OCI-LY1 (cell line): Measurements from ENCODE around the gene ST8SIA6.

Experiments used
- H2AFZ ChIP-seq: fragments of 200-600 bp; sonication (generic), shearing (Covaris generic); 2 replicates; pipeline ENCODE4 v1.6.0; 2014; ENCODE audit warnings: antibody characterized with exemption, mild to moderate bottlenecking, low read length
- H3F3A ChIP-seq: fragments of 200-600 bp; sonication (generic), shearing (Covaris generic); 2 replicates; pipeline ENCODE4 v1.6.0; 2014; ENCODE audit warnings: mild to moderate bottlenecking, antibody characterized with exemption, low read length, moderate library complexity; ENCODE audit not compliant: insufficient read depth
- H3K27ac ChIP-seq: fragments of 200-600 bp; sonication (generic); 2 replicates; pipeline ENCODE4 v1.5.1; 2014; ENCODE audit warnings: low read length, mixed run types, mild to moderate bottlenecking, low read depth; ENCODE audit not compliant: poor library complexity, severe bottlenecking
- H3K27me3 ChIP-seq: fragments of 200-600 bp; sonication (generic); 2 replicates; pipeline ENCODE4 v1.6.0; 2014; ENCODE audit warnings: antibody characterized with exemption, mild to moderate bottlenecking, low read length, moderate library complexity; ENCODE audit not compliant: insufficient read depth
- H3K36me3 ChIP-seq: fragments of 200-600 bp; sonication (generic); 2 replicates; pipeline ENCODE4 v1.6.1; 2014; ENCODE audit warnings: mild to moderate bottlenecking, antibody characterized with exemption, low read length, moderate library complexity, mixed read lengths; ENCODE audit not compliant: insufficient read depth
- H3K4me1 ChIP-seq: fragments of 200-600 bp; sonication (generic); 2 replicates; pipeline ENCODE4 v1.5.1; 2014; ENCODE audit warnings: mild to moderate bottlenecking, low read length, moderate library complexity; ENCODE audit not compliant: insufficient read depth, severe bottlenecking
- H3K4me2 ChIP-seq: fragments of 200-600 bp; sonication (generic), shearing (Covaris generic); 2 replicates; pipeline ENCODE4 v1.6.1; 2014; ENCODE audit warnings: low read length
- H3K4me3 ChIP-seq: fragments of 200-600 bp; sonication (generic); 2 replicates; pipeline ENCODE4 v1.5.1; 2014; ENCODE audit warnings: low read length, low read depth, mild to moderate bottlenecking, mixed read lengths; ENCODE audit not compliant: poor library complexity, severe bottlenecking
- H3K79me2 ChIP-seq: fragments of 200-600 bp; shearing (Covaris generic); 2 replicates; pipeline ENCODE4 v1.6.1; 2016; ENCODE audit warnings: mixed run types, low read length, mixed read lengths; ENCODE audit not compliant: insufficient read depth
- H3K9ac ChIP-seq: fragments of 200-600 bp; sonication (generic), shearing (Covaris generic); 2 replicates; pipeline ENCODE4 v1.6.1; 2014; ENCODE audit warnings: mild to moderate bottlenecking, low read length, mixed read lengths
- H3K9me2 ChIP-seq: fragments of 200-600 bp; sonication (generic), shearing (Covaris generic); 2 replicates; pipeline ENCODE4 v1.6.1; 2014; ENCODE audit warnings: low read depth, mild to moderate bottlenecking, low read length, mixed read lengths
- H3K9me3 ChIP-seq: fragments of 200-600 bp; shearing (Covaris generic); 2 replicates; pipeline ENCODE4 v1.6.1; 2014; ENCODE audit warnings: low read length, mixed read lengths
- H4K20me1 ChIP-seq: fragments of 200-600 bp; sonication (generic), shearing (Covaris generic); 2 replicates; pipeline ENCODE4 v1.6.0; 2016; ENCODE audit warnings: mild to moderate bottlenecking, low read length; ENCODE audit not compliant: insufficient read depth
- EZH2 ChIP-seq: fragments of 200-600 bp; sonication (generic), shearing (Covaris generic); IDR thresholded peaks from 2 replicates; pipeline ENCODE4 v1.8.0; 2017; ENCODE audit warnings: borderline replicate concordance, mixed run types, mild to moderate bottlenecking, antibody characterized with exemption, low read length, moderate library complexity, mixed read lengths
- TF ChIP-seq, protein P1 (sequence below): fragments of 200-600 bp; sonication (generic), shearing (Covaris generic); IDR thresholded peaks from 2 replicates; pipeline ENCODE4 v1.5.1; 2017; ENCODE audit warnings: mild to moderate bottlenecking, antibody characterized with exemption, low read length, moderate library complexity, mixed read lengths

Gene ST8SIA6

GRCh38 chr10:17453035-17453372, 1.4 kb downstream of the ST8SIA6 start:
- Histone ChIP-seq H2AFZ (no peak overlapping the region), H3K9me3 (no peaks in the 10 kb centered on the region), H3K9me2 (no peaks in the 10 kb centered on the region), H3K4me2 (no peak overlapping the region), H4K20me1 (no peaks in the 10 kb centered on the region), H3K9ac (no peak overlapping the region), H3K36me3 (no peaks in the 10 kb centered on the region), H3F3A (no peaks in the 10 kb centered on the region), H3K4me3 (no peak overlapping the region), H3K27me3 (no peaks in the 10 kb centered on the region), H3K79me2 (no peaks in the 10 kb centered on the region), H3K4me1 (no peaks in the 10 kb centered on the region), H3K27ac (no peak overlapping the region)
- TF ChIP-seq, protein P1, sequence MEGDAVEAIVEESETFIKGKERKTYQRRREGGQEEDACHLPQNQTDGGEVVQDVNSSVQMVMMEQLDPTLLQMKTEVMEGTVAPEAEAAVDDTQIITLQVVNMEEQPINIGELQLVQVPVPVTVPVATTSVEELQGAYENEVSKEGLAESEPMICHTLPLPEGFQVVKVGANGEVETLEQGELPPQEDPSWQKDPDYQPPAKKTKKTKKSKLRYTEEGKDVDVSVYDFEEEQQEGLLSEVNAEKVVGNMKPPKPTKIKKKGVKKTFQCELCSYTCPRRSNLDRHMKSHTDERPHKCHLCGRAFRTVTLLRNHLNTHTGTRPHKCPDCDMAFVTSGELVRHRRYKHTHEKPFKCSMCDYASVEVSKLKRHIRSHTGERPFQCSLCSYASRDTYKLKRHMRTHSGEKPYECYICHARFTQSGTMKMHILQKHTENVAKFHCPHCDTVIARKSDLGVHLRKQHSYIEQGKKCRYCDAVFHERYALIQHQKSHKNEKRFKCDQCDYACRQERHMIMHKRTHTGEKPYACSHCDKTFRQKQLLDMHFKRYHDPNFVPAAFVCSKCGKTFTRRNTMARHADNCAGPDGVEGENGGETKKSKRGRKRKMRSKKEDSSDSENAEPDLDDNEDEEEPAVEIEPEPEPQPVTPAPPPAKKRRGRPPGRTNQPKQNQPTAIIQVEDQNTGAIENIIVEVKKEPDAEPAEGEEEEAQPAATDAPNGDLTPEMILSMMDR: no peak
- no peak for TF ChIP-seq EZH2

DNA sequence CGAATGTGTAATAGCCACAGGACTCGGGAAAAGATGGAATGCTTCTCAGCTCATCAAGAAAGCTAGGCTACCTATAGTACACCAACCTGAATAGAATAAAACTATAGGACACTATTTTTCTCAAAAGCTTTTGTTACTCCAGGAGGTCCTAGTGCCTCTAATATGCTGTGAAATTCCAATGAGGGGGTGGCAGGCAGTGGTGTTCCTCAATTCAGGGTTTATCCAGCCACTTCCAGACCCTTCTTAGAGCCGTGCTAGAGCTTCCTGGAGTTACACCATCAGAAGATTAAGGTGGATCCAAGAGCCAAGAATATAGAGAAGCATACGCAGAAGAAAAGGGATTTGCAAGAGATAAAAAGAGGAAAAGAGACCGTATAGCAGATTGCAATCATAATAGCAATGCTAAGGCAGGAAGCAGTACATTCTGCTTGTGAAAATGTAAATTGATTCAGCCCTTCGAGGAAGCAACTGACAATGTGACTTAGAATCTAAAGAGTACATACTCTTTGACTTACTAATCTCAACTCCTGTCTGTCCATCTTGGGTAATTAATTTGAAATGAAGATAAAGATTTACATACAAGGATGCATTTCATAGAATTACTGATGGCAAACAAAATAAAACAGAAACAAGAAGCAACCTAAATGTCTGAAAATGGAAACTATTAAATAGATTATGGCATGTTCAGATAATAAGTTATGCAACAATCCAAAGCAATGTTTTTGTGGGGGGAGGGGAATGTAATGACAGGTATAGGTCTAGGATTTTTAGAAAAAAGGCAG, 2.1 kb downstream of the ST8SIA6 start:
- Histone ChIP-seq H3K36me3 (no peaks in the 10 kb centered on the region), H3K79me2 (no peaks in the 10 kb centered on the region), H3K4me3 (no peak overlapping the region), H3K27ac (no peak overlapping the region), H3K27me3 (no peaks in the 10 kb centered on the region), H3K4me2 (no peak overlapping the region), H3F3A (no peaks in the 10 kb centered on the region), H3K9me2 (no peaks in the 10 kb centered on the region), H2AFZ (no peak overlapping the region), H3K9ac (no peak overlapping the region), H3K4me1 (no peaks in the 10 kb centered on the region), H3K9me3 (no peaks in the 10 kb centered on the region), H4K20me1 (no peaks in the 10 kb centered on the region)
- TF ChIP-seq, protein P1: no peak
- no peak for TF ChIP-seq EZH2

DNA sequence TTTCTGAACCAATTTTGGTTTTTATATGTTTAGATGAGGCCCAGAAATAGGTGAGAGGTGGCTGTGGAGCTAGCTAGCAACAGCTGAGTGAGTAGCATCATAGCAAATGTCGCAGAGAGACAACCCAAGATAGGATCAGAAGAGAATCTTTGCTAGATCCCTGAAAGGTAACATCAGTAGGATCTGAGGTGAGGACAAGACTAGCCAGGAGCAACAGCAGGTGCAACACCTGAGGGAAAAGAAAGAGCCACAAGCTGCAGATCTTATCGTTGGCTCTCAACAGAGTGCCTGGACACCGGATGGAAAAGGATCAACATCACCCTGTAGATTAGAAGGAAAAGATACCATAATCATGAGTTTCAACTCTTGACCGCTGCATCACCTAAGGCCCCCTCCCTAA, 4.4 kb downstream of the ST8SIA6 start:
- Histone ChIP-seq H3K27ac (no peak overlapping the region), H2AFZ (no peak overlapping the region), H3K9ac (no peak overlapping the region), H3K4me3 (no peak overlapping the region), H3K9me2 (no peaks in the 10 kb centered on the region), H3K27me3 (no peaks in the 10 kb centered on the region), H3K4me2 (no peak overlapping the region), H4K20me1 (no peaks in the 10 kb centered on the region), H3F3A (no peaks in the 10 kb centered on the region), H3K36me3 (no peaks in the 10 kb centered on the region), H3K9me3 (no peaks in the 10 kb centered on the region), H3K4me1 (no peaks in the 10 kb centered on the region), H3K79me2 (no peaks in the 10 kb centered on the region)
- TF ChIP-seq, protein P1: no peak
- no peak for TF ChIP-seq EZH2
